Activated CD4-positive, alpha-beta T cell treated with anti-CD3 and anti-CD28 coated beads, Interleukin-2, amount 10 ng/mL, durations not matched to agents 7 days and 5 days (primary cell): ENCODE data around the gene GNG4. TPM values are rescaled to one million over a fixed set of nuclear protein-coding genes. Genes with fewer than 3 reads are reported as not detected.
"Not testable (repeated sequence)": the region's sequence is repeated elsewhere in the genome, so short reads cannot be mapped to it uniquely, and the experiment has no call there.

Experiments used
- CTCF ChIA-PET: fragments of 350-600 bp; sonication (Branson Sonifier 250); formaldehyde crosslinking; loops from one replicate; lab custom pipeline; 2021; ENCODE audit warnings: antibody characterized with exemption; lab: Charles Lee
- POLR2A ChIA-PET: fragments of 350-600 bp; sonication (Branson Sonifier 250); formaldehyde crosslinking; loops from one replicate; lab custom pipeline; 2021; ENCODE audit warnings: antibody characterized with exemption; lab: Charles Lee
- DNase-seq: peaks from one replicate; pipeline ENCODE4 v3.0.0-alpha.2; 2020
- H3K27ac Mint-ChIP-seq: one replicate; pipeline ENCODE4 v1.8.0; 2021; ENCODE audit warnings: mild to moderate bottlenecking, moderate library complexity, mixed read lengths
- H3K27me3 Mint-ChIP-seq: one replicate; pipeline ENCODE4 v1.8.0; 2021; ENCODE audit warnings: mixed read lengths
- H3K36me3 Mint-ChIP-seq: one replicate; pipeline ENCODE4 v1.8.0; 2021; ENCODE audit warnings: low read depth, mixed read lengths
- H3K4me1 Mint-ChIP-seq: one replicate; pipeline ENCODE4 v1.8.0; 2021; ENCODE audit warnings: mixed read lengths
- H3K4me3 Mint-ChIP-seq: one replicate; pipeline ENCODE4 v1.8.0; 2021; ENCODE audit warnings: mild to moderate bottlenecking, moderate library complexity, mixed read lengths
- H3K9me3 Mint-ChIP-seq: one replicate; pipeline ENCODE4 v1.8.0; 2021; ENCODE audit warnings: mixed read lengths
- total RNA-seq, 2 experiments: library from RNA; stranded (reverse); gene quantifications; one replicate each; pipeline ENCODE4 v1.2.3, GENCODE V29; 2021

Gene GNG4
- total RNA-seq, 2 experiments from 2014 or later: 0.37 to 0.42 TPM

DNA sequence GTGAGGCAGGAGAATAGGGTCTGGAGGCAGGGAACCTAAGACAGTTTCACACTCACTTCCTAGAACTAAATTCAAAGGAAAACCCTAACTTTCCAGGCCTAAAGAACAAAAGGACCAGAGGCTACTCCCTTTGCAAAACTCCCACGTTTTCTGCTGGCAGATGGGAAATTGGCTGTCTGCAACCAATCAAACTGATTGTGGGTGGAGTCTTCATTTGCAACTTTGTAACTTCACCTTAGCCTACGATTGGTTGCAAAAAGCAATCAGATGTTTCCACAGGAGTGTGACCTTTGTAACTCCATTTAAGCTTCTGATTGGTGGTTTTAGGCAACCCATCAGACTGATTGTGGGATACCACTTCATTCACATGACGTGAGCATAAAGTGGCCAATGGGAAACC lies 19.7 kb upstream of the GNG4 start:
- ChIA-PET POLR2A (no interaction called here), CTCF (no interaction called here)
- no peak overlapping the region for H3K4me3 Mint-ChIP-seq
- no peak overlapping the region for H3K27ac Mint-ChIP-seq
- DNase-seq: no peak
- peaks cover 45% of the 10 kb centered on the region for H3K9me3 Mint-ChIP-seq
- no peaks in the 10 kb centered on the region for H3K4me1 Mint-ChIP-seq
- no peaks in the 10 kb centered on the region for H3K27me3 Mint-ChIP-seq
- peaks cover 56% of the 10 kb centered on the region for H3K36me3 Mint-ChIP-seq

DNA sequence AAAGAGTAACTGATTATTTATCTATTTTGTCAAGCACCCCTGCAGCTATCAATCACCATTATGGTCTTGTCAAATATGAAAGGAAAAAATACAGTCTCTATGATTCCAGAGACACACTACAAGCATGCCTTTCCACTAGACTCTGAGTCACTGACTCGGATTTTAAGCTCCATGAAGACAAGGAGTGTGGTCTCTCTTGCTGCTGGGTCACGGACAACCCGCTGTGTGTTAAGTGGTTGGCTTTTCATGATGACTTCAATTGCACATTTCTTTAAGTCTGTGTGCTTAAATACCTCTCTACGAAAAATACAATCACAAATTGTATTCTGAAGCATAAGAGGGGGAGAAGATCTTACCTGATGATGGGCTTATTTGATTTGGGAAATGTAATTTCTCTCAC lies 14.0 kb upstream of the GNG4 start:
- H3K4me3 Mint-ChIP-seq: no peak overlapping the region
- no peak overlapping the region for H3K27ac Mint-ChIP-seq
- no peaks in the 10 kb centered on the region for H3K4me1 Mint-ChIP-seq
- H3K36me3 Mint-ChIP-seq: peaks cover 18% of the 10 kb centered on the region
- no peak for DNase-seq
- POLR2A ChIA-PET: no interaction called here
- CTCF ChIA-PET: interaction anchor here (0.6 to 1.2 kb wide), 2 partner anchors 20 to 90 kb away, joined by 3 read pairs; no protein-coding TSS in a partner anchor
- no peaks in the 10 kb centered on the region for H3K27me3 Mint-ChIP-seq
- peaks cover 1% of the 10 kb centered on the region for H3K9me3 Mint-ChIP-seq

DNA sequence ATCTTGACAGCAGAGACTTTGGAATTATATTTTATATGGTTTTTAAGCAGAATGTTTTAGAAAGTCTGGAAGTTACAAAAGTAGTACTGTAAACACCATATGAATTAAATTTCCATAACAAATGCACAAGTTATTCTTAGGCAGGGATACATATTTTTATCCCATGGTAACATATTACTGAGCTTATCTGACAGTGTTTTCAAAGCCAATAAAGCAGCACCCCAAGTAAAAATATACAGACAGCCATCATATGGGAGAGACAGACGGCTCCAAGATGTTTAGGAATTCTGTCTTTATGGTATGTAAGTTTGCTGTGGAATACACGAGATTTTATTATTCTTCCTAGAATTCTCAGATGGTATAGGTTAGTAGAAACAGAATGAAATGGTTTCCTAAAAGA lies 12.0 kb upstream of the GNG4 start:
- no peak overlapping the region for H3K4me3 Mint-ChIP-seq
- no peaks in the 10 kb centered on the region for H3K4me1 Mint-ChIP-seq
- CTCF ChIA-PET: no interaction called here
- no peaks in the 10 kb centered on the region for H3K9me3 Mint-ChIP-seq
- no peak overlapping the region for H3K27ac Mint-ChIP-seq
- DNase-seq: no peak
- POLR2A ChIA-PET: no interaction called here
- H3K27me3 Mint-ChIP-seq: no peaks in the 10 kb centered on the region
- H3K36me3 Mint-ChIP-seq: peaks cover 16% of the 10 kb centered on the region

DNA sequence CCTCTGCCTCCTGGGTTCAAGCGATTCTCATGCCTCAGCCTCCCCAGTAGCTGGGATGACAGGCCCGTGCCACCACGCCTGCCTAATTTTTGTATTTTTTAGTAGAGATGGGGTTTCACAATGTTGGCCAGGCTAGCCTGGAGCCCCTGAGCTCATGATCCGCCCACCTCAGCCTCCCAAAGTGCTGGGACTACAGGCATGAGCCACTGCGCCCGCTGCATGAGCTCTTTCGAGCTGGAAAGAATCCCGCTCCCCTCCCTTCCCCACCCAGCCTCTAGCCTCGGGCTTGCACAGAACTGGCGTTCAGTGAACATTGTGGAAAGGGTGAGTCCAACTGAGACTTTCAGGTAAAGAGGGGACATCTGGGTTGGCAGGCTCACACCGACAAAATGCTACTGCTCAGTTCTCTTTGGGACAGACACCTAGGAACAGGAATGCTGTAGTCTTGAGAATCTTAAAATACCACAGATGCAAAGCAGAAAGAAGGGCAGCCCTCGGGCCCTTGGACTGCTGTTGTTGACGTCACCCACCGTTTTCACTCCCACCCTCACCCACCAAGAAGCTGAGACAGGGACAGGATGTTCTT lies 9.7 kb upstream of the GNG4 start:
- H3K27me3 Mint-ChIP-seq: peaks cover 13% of the 10 kb centered on the region
- DNase-seq: no peak
- H3K9me3 Mint-ChIP-seq: no peaks in the 10 kb centered on the region
- CTCF ChIA-PET: interaction anchor here (0.6 kb wide), 1 partner anchor 184 kb away, joined by 3 read pairs; no protein-coding TSS in a partner anchor
- no peak overlapping the region for H3K4me3 Mint-ChIP-seq
- H3K4me1 Mint-ChIP-seq: no peaks in the 10 kb centered on the region
- H3K36me3 Mint-ChIP-seq: peaks cover 16% of the 10 kb centered on the region
- H3K27ac Mint-ChIP-seq: no peak overlapping the region
- POLR2A ChIA-PET: no interaction called here

DNA sequence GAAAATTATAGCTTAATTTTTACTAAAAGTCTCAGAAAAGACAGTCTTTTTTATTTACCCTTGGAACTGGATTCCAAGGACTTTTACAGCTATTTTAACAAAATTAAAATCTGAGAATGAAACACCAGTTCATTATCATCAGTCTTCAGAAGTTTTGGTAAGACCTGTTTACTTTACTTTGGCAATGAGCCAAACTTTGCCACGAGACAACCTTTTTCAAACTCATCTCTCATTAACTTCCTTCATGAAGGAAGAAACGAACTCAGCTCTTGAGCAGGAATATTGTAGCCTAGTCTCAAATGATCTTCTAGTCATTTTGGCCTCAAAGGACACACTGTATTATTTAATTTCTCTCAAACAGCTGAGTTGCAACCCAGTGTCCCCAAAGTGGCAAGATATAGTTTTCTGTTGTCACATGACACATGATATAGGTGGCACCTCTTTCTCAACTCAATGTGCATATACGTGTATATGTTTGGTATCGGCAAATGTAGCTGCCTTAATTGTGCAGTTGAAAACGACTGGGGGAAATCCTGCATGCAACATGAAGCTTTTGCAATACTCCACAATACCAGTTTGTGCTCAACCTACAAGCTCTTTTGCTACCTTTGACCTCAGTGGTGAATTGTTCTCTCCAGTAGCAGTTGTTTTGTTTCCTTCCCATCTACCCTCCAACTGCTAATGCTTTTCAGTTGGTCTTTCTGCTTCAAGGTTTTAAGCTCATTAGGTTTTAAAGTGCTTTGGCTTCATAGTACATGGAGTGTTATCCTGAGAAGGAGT lies 8.4 kb upstream of the GNG4 start:
- Mint-ChIP-seq H3K9me3 (peaks cover 2% of the 10 kb centered on the region), H3K27ac (no peak overlapping the region), H3K27me3 (peaks cover 23% of the 10 kb centered on the region), H3K4me3 (no peak overlapping the region), H3K4me1 (no peaks in the 10 kb centered on the region), H3K36me3 (peaks cover 11% of the 10 kb centered on the region)
- POLR2A ChIA-PET: no interaction called here
- CTCF ChIA-PET: interaction anchor here (0.6 to 1.3 kb wide), 4 partner anchors 9 to 549 kb away, joined by 3 to 6 read pairs (median 3); no protein-coding TSS in a partner anchor
- no peak for DNase-seq

DNA sequence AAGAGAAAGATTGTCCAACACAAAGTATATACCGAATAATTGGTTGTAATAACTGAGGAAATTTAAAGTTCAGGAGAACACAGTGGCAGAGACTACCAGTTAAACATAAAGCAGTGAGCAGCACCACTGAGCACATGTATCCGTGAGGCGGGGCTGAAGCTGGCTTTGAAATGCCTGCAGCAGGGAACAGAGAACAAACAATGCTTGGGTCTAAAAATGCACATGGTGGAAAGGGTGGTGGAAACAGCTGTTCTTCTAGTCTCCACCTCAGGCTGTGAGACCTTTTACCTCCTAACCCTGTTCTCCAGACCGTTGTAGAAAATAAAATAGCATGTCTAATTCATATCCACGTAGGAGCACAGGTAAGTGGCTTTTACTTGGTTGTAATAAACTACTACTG lies 7.7 kb upstream of the GNG4 start:
- POLR2A ChIA-PET: no interaction called here
- Mint-ChIP-seq H3K9me3 (peaks cover 2% of the 10 kb centered on the region), H3K36me3 (peaks cover 5% of the 10 kb centered on the region), H3K4me1 (no peaks in the 10 kb centered on the region), H3K27ac (no peak overlapping the region), H3K27me3 (peaks cover 29% of the 10 kb centered on the region), H3K4me3 (no peak overlapping the region)
- CTCF ChIA-PET: interaction anchor here (0.9 to 1.3 kb wide), 3 partner anchors 9 to 549 kb away, joined by 3 to 6 read pairs (median 3); no protein-coding TSS in a partner anchor
- DNase-seq: no peak

DNA sequence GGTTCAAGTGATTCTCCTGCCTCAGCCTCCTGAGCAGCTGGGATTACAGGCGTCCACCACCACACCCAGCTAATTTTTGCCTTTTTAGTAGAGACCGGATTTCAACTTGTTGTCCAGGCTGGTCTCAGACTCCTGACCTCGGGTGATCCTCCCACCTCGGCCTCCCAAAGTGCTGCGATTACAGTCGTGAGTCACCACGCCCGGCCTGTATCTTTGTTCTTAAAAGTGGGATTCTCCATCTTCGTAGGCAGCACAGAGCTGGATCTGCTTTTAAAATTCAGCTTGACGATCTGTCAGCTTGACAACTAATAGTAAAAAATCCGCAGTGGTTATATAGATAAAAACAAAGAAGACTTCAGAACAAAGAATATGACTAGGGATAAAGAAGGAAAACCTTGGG lies 2.8 kb upstream of the GNG4 start:
- peaks cover 63% of the 10 kb centered on the region for H3K27me3 Mint-ChIP-seq
- no peak for DNase-seq
- peaks cover 21% of the 10 kb centered on the region for H3K4me1 Mint-ChIP-seq
- peaks cover 2% of the 10 kb centered on the region for H3K9me3 Mint-ChIP-seq
- ChIA-PET POLR2A (no interaction called here), CTCF (no interaction called here)
- H3K36me3 Mint-ChIP-seq: peaks cover 4% of the 10 kb centered on the region
- no peak overlapping the region for H3K4me3 Mint-ChIP-seq
- no peak overlapping the region for H3K27ac Mint-ChIP-seq

DNA sequence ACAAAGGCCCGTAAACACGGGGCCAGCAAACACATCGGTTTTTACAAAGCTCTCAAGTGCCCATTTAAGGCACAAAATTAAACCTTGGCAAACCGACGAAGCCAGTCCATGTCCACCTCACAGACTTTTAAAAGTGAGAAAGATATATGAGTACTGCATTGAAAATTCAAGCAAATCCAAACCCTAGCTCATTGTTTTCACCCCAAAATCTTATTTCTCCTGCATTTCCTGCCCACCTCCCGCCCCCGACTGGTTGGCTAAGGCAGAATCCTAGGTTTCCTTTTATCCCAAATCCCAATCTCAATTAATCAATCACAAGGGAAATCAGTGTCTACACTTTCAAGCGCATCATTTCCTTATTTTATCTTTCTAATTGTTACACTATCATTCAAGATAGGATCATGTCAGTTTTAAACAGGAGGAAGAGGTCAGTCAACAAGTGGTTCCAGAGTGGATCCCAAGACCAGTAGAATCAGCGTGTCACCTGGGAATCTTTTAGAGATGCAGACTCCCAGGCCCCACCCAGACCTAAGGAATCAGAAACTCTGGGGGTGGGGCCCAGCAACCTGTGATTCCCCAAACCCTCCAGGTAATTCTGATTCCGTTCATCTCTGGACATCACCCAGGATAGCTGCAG lies 1.7 kb upstream of the GNG4 start:
- CTCF ChIA-PET: interaction anchor here (0.7 kb wide), 1 partner anchor 406 kb away, joined by 3 read pairs; no protein-coding TSS in a partner anchor

DNA sequence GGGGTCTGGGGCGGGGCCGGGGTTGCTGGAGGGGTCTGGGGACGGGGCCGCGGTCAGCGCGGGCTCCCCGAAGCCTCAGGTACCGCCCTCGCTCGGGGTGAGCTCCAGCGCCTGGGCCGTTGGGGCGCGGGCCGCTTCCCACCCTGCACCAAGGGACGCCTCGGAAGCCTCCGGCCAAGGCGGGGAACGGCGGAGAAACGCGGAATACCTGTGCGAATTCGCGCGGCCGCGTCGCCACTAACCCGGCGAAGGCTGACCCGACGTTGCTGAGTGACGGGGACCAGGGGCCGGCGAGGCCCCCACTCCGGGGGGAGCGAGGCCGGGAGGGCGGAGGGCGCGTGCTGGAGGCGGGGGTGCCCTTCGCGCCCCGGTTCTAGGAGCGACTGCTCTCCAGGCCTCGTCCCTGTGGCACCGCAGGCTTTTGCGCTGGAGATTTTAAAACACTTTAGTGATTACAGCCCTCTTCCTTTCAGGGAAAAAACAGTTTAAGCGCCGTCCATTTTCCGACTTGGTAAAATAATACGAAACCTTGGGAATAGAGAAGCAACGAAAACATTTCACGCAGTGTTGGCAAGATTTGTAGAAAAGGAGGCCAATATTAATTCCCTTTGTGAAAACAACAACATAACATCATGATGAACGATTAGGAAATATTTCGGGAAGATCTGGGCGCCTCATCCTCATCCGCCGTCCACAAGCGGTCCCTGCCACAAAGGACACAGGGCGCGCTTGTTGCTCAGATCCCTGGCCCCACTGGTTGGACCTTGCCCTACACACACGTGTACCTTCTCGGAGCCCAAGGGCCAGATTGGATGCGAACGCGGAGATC lies 971 bp upstream of the GNG4 start:
- DNase-seq: no peak
- Mint-ChIP-seq H3K4me1 (peaks cover 28% of the 10 kb centered on the region), H3K27me3 (peaks cover 75% of the 10 kb centered on the region), H3K27ac (no peak overlapping the region), H3K4me3 (peak overlapping the region; percentile 55), H3K36me3 (peaks cover 4% of the 10 kb centered on the region), H3K9me3 (peaks cover 2% of the 10 kb centered on the region)
- ChIA-PET CTCF (interaction anchor here (0.7 kb wide), 1 partner anchor 406 kb away, joined by 3 read pairs; no protein-coding TSS in a partner anchor), POLR2A (no interaction called here)

More for the DNA sequence above, 1.7 kb upstream of the GNG4 start:
- Mint-ChIP-seq H3K4me3 (peak overlapping the region; percentile 55), H3K27me3 (peaks cover 72% of the 10 kb centered on the region), H3K27ac (no peak overlapping the region), H3K9me3 (peaks cover 2% of the 10 kb centered on the region), H3K36me3 (peaks cover 4% of the 10 kb centered on the region), H3K4me1 (peaks cover 28% of the 10 kb centered on the region)
- POLR2A ChIA-PET: no interaction called here
- no peak for DNase-seq

DNA sequence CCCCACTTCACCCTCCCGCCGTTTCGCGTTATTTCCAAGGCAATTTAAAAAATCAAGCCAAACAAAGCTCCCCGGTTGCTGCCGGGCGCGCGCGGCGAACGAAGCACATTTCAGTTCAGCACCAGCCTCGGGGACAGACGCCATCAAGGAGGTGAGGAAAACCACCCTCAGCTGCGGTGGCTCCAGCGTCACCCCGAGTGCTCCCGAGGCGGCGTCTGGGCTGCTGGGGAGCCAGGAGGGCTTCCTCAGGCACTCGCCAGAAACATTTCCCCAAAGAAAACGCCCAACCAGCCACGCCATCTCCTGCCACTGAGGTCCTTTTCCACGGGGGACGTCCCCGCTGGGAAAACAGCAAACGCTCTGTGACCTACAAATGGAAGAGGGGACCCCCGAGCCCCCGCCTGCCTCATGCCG lies 623 bp downstream of the GNG4 start:
- Mint-ChIP-seq H3K4me1 (peaks cover 28% of the 10 kb centered on the region), H3K4me3 (peak overlapping the region; percentile 72), H3K27me3 (peaks cover 68% of the 10 kb centered on the region), H3K36me3 (peaks cover 4% of the 10 kb centered on the region), H3K27ac (peak overlapping the region; percentile 57), H3K9me3 (peaks cover 1% of the 10 kb centered on the region)
- peak; percentile 71 for DNase-seq
- ChIA-PET CTCF (interaction anchor here (1.5 kb wide), 1 partner anchor 8 kb away, joined by 3 read pairs; no protein-coding TSS in a partner anchor), POLR2A (no interaction called here)

DNA sequence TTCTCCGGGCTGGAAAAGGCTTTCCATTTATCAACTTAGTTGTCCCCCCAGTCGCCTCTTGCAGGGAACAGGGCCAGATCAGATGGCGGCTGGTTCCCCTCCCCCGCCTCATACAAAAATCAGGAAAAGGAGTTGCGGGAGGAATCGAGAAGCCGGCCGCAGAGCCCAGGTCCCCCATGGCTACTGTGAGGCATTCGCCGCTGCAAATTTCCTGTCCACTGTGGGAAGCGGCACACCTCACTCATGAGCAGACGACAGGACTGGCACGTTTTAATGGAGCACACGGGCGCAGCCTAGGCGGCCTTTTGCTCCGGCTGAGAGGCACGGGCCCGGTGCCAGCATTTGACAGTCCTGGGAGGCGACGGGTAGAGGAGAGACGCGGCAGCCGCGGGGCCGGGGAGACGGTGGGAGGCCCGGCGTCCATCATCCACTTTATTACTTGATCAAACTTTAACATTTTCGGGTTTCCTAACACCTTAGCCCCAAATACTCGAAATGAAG lies 1.1 kb downstream of the GNG4 start:
- Mint-ChIP-seq H3K9me3 (no peaks in the 10 kb centered on the region), H3K4me1 (peaks cover 29% of the 10 kb centered on the region), H3K27me3 (peaks cover 65% of the 10 kb centered on the region), H3K27ac (no peak overlapping the region), H3K36me3 (peaks cover 4% of the 10 kb centered on the region), H3K4me3 (peak overlapping the region; percentile 72)
- ChIA-PET POLR2A (no interaction called here), CTCF (interaction anchor here (1.5 kb wide), 1 partner anchor 9 kb away, joined by 3 read pairs; no protein-coding TSS in a partner anchor)
- no peak for DNase-seq

DNA sequence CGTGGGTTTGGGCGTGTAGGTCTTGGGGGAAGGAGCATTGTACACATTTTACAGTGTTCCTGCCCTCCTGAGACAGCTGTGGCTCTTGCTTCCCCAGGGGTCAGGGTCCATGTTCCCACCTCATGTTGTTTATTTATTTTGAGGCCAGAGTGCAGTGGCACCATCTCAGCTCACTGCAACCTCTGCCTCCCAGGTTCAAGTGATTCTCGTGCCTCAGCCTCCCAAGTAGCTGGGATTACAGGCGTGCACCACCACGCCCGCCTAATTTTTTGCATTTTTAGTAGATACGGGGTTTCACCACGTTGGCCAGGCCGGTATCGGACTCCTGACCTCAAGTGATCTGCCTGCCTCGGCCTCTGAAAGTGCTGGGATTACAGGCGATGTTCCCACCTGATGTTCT lies 2.0 kb downstream of the GNG4 start:
- CTCF ChIA-PET: interaction anchor here (1.0 to 1.2 kb wide), 2 partner anchors 17 to 46 kb away, joined by 3 read pairs; no protein-coding TSS in a partner anchor
- DNase-seq, H3K36me3 Mint-ChIP-seq, POLR2A ChIA-PET, H3K9me3 Mint-ChIP-seq, H3K4me3 Mint-ChIP-seq, H3K27ac Mint-ChIP-seq: not testable (repeated sequence)
- H3K4me1 Mint-ChIP-seq: peaks cover 38% of the 10 kb centered on the region
- peaks cover 58% of the 10 kb centered on the region for H3K27me3 Mint-ChIP-seq
